SK-N-MC (cell line): ENCODE results near the gene YIPF5.

Source experiments
- EZH2 ChIP-seq: fragments of 200-600 bp; sonication (generic); IDR thresholded peaks from one replicate; pipeline ENCODE4 v1.6.1; 2017; ENCODE audit warnings: antibody characterized with exemption
- POLR2AphosphoS5 ChIP-seq: IDR thresholded peaks from 2 replicates; pipeline ENCODE4 v1.6.1; 2012; ENCODE audit warnings: mild to moderate bottlenecking, low read depth, low read length, borderline replicate concordance

GRCh38 chr5:144166696-144167095 is 3.8 kb downstream of the YIPF5 start:
- no peak for TF ChIP-seq POLR2AphosphoS5
- TF ChIP-seq EZH2 = no peak
